Measurements from ENCODE around the gene KRTAP5-6.

GRCh38 chr11:1718326-1718725, 21.3 kb downstream of the KRTAP5-6 start:
- TF ChIP-seq CTCF (IDR thresholded peaks at IDR 0.05 in 8 of 11, conservative IDR thresholded peaks at IDR 0.05 in 3 of 11) (no peak), POLR2A (IDR thresholded peaks at IDR 0.05) (no peak), POLR2AphosphoS5 (IDR thresholded peaks at IDR 0.05) (no peak)

Data from spleen (tissue), 7 donors.